GM19468 (cell line): ENCODE data around the gene S100A7A.
"Not testable (repeated sequence)": the region's sequence is repeated elsewhere in the genome, so short reads cannot be mapped to it uniquely, and the experiment has no call there.

Source experiments
- ATAC-seq: cut with Tn5 transposase; IDR thresholded peaks from one replicate; pipeline ENCODE4 v1.9.1; 2021; ENCODE audit warnings: mild to moderate bottlenecking, moderate library complexity, moderate number of reproducible peaks; ENCODE audit not compliant: unreplicated experiment; ENCODE audit errors: extremely low read depth

S100A7A gene

DNA sequence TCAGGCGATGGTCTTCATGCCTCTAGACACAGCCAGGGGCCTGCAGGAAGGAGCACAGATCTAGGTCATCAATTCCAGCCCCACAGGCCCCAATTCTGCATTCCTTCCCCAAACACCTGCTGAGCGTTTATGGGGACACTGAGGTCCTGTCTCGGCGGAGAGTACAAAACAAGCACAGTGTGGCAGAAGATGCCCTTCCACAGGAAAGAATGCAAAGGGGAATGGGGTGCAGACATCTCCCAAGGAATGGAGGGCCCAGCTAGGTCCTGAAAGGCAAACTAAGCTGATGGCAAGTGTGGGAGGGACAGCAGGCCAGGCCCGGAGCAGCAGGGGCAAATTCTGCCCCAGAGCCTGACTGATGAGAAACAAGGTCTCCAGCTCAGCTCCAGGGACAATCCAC lies 21.9 kb upstream of the S100A7A start:
- no peak for ATAC-seq

GRCh38 chr1:153395136-153395685 lies 21.1 kb upstream of the S100A7A start:
- no peak for ATAC-seq

DNA sequence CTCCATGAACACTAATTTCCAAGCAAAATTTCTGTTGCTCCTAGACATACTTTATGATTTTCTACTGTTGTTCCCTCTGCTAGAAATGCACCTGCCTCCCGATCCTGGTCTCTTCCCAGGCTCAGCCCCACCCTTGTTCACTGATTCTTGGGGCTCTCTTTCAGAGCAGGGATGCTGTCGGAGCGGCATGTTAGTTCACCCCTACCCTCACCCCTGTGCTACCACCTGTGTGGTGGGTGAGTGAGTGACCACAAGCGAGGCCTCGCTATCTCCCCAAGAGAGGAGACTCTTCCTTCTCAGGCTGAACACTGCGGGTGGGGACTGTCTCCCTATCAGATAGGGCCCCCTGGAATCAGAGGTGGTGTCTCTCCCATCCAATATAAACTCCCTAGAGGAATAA lies 20.5 kb upstream of the S100A7A start:
- no peak for ATAC-seq

DNA sequence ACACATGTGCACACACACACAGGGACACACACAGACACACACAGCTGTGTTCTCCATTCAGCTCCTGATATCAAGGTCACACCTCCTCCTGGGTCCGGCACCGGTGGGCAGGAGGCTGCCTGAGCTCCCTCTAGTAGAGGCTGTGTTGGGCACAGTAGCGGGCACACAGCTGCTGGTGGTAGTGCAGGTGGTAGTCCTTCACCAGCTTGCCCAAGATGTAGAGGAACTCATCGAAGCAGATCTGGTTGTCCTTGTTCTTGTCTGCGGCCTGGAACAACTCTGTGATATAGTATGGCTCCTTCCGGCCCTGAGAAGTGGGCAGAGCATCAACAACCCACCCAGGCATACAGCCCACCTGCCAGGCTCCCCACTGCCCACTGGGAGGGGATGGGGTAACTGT lies 19.9 kb upstream of the S100A7A start:
- ATAC-seq, result no peak

- no peak for ATAC-seq
Measured at GRCh38 chr1:153397051-153397923, 19.0 kb upstream of the S100A7A start.

DNA sequence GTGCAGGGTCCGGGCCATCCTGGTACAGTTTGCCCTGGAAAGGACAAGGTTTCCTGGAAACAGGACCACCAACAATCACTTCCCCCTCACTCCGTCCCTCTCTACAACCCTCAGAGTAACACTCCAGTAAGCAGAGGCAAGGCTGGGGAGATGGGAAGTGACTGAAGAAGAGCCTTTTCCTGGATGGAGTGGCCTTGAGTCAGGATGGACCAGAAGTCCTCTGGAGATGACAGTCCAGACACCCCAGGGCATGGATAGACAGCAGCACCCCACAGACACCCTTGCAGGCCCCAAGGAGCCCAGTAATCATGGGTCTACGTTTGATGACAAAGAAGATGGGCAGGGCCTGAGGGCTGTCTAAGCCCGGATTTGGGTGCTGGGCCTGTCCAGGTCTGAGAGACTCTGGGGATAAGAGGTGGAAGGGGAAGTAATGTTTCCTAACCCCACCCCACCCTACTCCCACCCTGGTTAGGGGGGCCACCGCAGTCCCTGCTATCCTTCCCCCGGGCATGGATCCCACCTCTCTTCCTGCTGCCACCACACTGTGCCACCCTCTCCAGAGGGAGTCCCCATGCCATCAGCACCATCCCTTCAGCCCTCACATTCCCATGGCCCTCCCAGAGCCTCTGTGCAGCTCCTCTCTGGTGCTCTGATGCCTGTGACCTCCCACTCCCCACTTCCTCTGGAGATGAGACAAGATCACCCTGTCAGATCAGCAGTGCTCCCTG lies 18.2 kb upstream of the S100A7A start:
- ATAC-seq, result no peak

GRCh38 chr1:153399401-153400055 lies 16.8 kb upstream of the S100A7A start:
- no peak for ATAC-seq

DNA sequence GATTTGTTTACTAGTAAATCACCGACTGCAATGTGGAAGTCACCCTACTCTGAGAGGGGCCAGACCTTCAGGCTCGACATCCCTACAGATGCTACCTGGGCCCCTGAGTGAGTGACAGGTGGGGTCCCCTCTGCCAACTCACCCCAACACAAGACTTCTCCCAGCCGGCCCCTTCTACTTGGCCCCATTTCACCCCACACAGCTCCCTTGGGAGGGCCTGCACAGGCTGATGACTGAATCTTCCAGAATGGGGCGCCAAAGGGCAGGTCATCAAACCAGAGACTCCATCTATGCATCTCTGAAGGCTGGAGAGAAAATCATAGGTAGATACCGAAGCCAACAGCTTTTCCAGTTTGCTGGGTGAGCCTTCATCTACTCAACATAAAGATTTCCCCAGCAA lies 16.1 kb upstream of the S100A7A start:
- ATAC-seq, result no peak

DNA sequence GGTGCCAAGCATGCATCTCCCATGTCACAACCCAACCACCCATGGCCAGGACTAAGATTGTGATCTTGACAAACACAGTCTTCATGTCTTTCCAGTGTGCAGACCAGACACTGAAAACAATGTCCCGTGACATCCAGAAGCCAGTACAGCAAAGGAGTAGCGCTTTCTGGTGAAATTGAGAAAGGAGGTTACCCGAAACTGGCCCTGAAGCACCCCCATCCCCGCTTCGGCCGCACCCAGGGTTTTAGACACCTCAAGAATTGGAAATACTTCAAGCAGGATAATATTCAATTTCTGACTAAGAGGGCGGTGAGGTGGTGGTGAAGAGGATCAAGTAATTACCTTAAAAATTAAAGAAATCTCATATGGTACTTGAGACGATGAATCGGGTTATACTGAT lies 14.9 kb upstream of the S100A7A start:
- no peak for ATAC-seq

DNA sequence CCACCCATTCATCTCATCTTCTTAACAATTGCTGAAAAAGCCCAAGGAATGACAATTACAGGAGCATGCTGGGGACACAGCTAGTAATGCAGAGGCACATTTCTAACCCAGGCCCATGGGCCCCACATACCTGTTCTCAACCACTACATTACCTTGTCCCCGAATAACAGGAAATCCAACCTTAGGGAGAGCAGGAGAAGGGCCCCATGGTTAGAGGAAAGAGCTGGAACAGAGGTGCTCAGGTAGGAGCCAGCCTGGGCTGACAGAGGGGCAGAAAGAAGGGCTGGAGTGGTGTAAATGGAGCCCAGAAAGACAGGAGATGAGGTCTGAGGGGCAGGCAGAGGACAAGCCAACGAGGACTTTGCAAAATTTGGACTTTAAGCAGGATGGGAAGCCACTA lies 14.1 kb upstream of the S100A7A start:
- ATAC-seq, result no peak

- no peak for ATAC-seq
Measured at GRCh38 chr1:153403421-153404085, 12.8 kb upstream of the S100A7A start.

- no peak for ATAC-seq
Measured at GRCh38 chr1:153404086-153404635, 12.2 kb upstream of the S100A7A start.

- ATAC-seq, result no peak
Measured at GRCh38 chr1:153404768-153405167, 11.6 kb upstream of the S100A7A start.

- not testable (repeated sequence) for ATAC-seq
Measured at GRCh38 chr1:153405825-153406599, 10.3 kb upstream of the S100A7A start.

GRCh38 chr1:153407274-153407673 lies 9.0 kb upstream of the S100A7A start:
- not testable (repeated sequence) for ATAC-seq

GRCh38 chr1:153413961-153414360 lies 2.4 kb upstream of the S100A7A start:
- ATAC-seq, result not testable (repeated sequence)

- no peak for ATAC-seq
Measured at GRCh38 chr1:153417136-153417888, 992 bp downstream of the S100A7A start.

DNA sequence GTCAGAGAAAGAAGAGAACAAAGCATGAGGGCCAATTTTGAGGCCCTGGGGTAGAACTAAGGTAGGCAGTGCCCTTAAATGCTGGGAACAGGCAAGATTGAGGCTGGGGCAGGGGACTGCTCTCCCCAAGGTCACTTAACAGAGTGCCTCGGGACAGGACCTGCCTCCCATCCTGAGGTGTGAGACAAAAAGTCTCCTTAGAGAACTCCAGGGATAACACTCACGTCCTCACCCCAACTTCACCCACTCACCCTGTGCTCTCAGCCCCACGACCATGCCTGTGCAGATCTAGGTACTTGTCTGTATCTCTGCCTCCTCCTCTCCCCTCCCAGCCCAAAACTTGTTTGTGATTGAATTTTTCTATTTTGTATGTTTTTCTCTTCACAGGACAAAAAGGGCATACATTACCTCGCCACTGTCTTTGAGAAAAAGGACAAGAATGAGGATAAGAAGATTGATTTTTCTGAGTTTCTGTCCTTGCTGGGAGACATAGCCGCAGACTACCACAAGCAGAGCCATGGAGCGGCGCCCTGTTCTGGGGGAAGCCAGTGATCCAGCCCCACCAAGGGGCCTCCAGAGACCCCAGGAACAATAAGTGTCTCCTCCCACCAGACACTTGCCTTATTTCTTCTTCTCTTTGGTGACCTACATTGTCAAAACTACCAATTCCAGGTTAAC lies 2.6 kb downstream of the S100A7A start:
- not testable (repeated sequence) for ATAC-seq
